K562 (cell line): Measurements from ENCODE around the gene MARCHF7.

Experiments used
- GABPA ChIP-seq: fragments of 200-800 bp; sonication (Bioruptor generic); conservative IDR thresholded peaks from 2 replicates; pipeline ENCODE4 v1.6.1; 2016; ENCODE audit warnings: low read depth, missing genetic modification characterization, missing compliant biosample characterization
- ZBTB9 ChIP-seq: fragments of 450-650 bp; formaldehyde crosslinking; IDR thresholded peaks from 2 replicates; pipeline ENCODE4 v1.4.0; 2020; ENCODE audit warnings: mild to moderate bottlenecking, moderate library complexity
- ZNF76 ChIP-seq: fragments of 250-450 bp; sonication (Bioruptor Pico); IDR thresholded peaks from 2 replicates; pipeline ENCODE4 v1.4.0; 2020; ENCODE audit warnings: mild to moderate bottlenecking, moderate library complexity, borderline replicate concordance
- TF ChIP-seq, protein P1 (sequence below), 3 experiments: IDR thresholded peaks in 2 of 3; conservative IDR thresholded peaks in 1 of 3; 2 replicates each; pipeline ENCODE4 v1.5.1; 2011 to 2012; ENCODE audit warnings: low read length in 3 of 3, mild to moderate bottlenecking in 3 of 3, control low read depth in 2 of 3, improper control_type of control experiment in 1 of 3, inconsistent platforms in 1 of 3, low read depth in 1 of 3, mixed read lengths in 1 of 3, moderate library complexity in 1 of 3; ENCODE audit not compliant: insufficient read depth in 2 of 3
- TF ChIP-seq, protein P2 (sequence below): fragments of 250-450 bp; sonication (Bioruptor Pico); IDR thresholded peaks from 2 replicates; pipeline ENCODE4 v1.8.0; 2021; ENCODE audit warnings: moderate library complexity, mild to moderate bottlenecking, inconsistent platforms

- no peak for TF ChIP-seq ZBTB9 (CRISPR knock-in tag)
- TF ChIP-seq ZNF76: no peak
- no peak for TF ChIP-seq GABPA (tag)
- TF ChIP-seq, protein P1, sequence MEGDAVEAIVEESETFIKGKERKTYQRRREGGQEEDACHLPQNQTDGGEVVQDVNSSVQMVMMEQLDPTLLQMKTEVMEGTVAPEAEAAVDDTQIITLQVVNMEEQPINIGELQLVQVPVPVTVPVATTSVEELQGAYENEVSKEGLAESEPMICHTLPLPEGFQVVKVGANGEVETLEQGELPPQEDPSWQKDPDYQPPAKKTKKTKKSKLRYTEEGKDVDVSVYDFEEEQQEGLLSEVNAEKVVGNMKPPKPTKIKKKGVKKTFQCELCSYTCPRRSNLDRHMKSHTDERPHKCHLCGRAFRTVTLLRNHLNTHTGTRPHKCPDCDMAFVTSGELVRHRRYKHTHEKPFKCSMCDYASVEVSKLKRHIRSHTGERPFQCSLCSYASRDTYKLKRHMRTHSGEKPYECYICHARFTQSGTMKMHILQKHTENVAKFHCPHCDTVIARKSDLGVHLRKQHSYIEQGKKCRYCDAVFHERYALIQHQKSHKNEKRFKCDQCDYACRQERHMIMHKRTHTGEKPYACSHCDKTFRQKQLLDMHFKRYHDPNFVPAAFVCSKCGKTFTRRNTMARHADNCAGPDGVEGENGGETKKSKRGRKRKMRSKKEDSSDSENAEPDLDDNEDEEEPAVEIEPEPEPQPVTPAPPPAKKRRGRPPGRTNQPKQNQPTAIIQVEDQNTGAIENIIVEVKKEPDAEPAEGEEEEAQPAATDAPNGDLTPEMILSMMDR (IDR thresholded peaks at IDR 0.05 in 2 of 3, conservative IDR thresholded peaks at IDR 0.05 in 1 of 3; ENCODE audit: insufficient read depth in 2 of 3, low read depth in 1 of 3, low read length in 3 of 3): no peak
- TF ChIP-seq, protein P2, sequence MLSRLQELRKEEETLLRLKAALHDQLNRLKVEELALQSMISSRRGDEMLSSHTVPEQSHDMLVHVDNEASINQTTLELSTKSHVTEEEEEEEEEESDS (CRISPR knock-in tag): no peak
Measured at GRCh38 chr2:159671047-159671446, 41.3 kb upstream of the MARCHF7 start.
